HepG2 (cell line): Measurements from ENCODE around the gene SYMPK. TPM values are rescaled to one million over a fixed set of nuclear protein-coding genes. Genes with fewer than 3 reads are reported as not detected.

Experiments used
- ATAC-seq: fragments of 200-7000 bp; cut with Tn5 transposase; 3 replicates; pipeline ENCODE4 v1.9.1; 2020; ENCODE audit warnings: mild to moderate bottlenecking, moderate library complexity
- BruUV-seq: library from RNA; stranded (reverse); fragments of 400-500 nt; replicated peaks from 2 replicates; lab custom pipeline; 2021; lab: Mats Ljungman, UMichigan
- CTCF ChIA-PET: fragments of 300-600 bp; formaldehyde crosslinking; extraction: SDS; loops from one replicate; lab custom pipeline; 2021; ENCODE audit warnings: low total read pairs, inconsistent platforms, low intra/inter-chr PET ratio; lab: Yijun Ruan, JAX
- POLR2A ChIA-PET: fragments of 350-600 bp; sonication (Branson Sonifier 250); formaldehyde crosslinking; loops from one replicate; lab custom pipeline; 2020; ENCODE audit warnings: antibody characterized with exemption, inconsistent platforms; lab: Yijun Ruan, JAX
- DNase-seq: peaks from one replicate; pipeline ENCODE4 v3.0.0-alpha.2; 2015; ENCODE audit warnings: low spot score
- FAIRE-seq: peaks from 3 replicates; lab custom pipeline; 2011; peaks lifted over from hg19 to GRCh38; lab: Jason Lieb, UNC
- H2AFZ ChIP-seq: one replicate; pipeline ENCODE4 v1.6.1; 2011; ENCODE audit warnings: low read length, inconsistent platforms
- H3K27ac ChIP-seq: fragments of 300-600 bp; 3 replicates; pipeline ENCODE4 v1.8.0; 2011; ENCODE audit warnings: mixed run types, mild to moderate bottlenecking, mixed read lengths, low read length, inconsistent platforms; ENCODE audit not compliant: insufficient read depth; ENCODE audit errors: extremely low read length
- H3K27me3 ChIP-seq, 2 experiments: fragments of 200-600 bp in 1 of 2; 2 replicates in 1 of 2; 3 replicates in 1 of 2; pipeline versions ENCODE4 v1.6.0 to v1.8.0; 2011; ENCODE audit warnings: low read length in 2 of 2, mild to moderate bottlenecking in 2 of 2, moderate library complexity in 2 of 2, inconsistent platforms in 1 of 2; ENCODE audit not compliant: insufficient read depth in 2 of 2, control insufficient read depth in 1 of 2
- H3K36me3 ChIP-seq, 2 experiments: fragments of 200-600 bp in 1 of 2; replicated peaks in 1 of 2; 2 replicates in 1 of 2; 3 replicates in 1 of 2; pipeline versions ENCODE4 v1.5.1 to v1.8.0; 2011; ENCODE audit warnings: low read length in 2 of 2, inconsistent platforms in 1 of 2; ENCODE audit not compliant: insufficient read depth in 2 of 2, control insufficient read depth in 1 of 2
- H3K4me1 ChIP-seq: 2 replicates; pipeline ENCODE4 v1.5.1; 2012; ENCODE audit warnings: low read length, inconsistent platforms; ENCODE audit not compliant: insufficient read depth
- H3K4me2 ChIP-seq: 2 replicates; pipeline ENCODE4 v1.6.0; 2011; ENCODE audit warnings: low read depth, low read length, inconsistent platforms
- H3K4me3 ChIP-seq, 3 experiments: fragments of 200-600 bp in 1 of 3; sonication (generic), shearing (Covaris generic) in 1 of 3; replicated peaks in 1 of 3; 2 replicates each; pipeline ENCODE4 v1.5.1; 2011 to 2016; ENCODE audit warnings: low read length in 3 of 3, inconsistent platforms in 2 of 3, low read depth in 2 of 3, mild to moderate bottlenecking in 2 of 3, control low read depth in 1 of 3, mixed read lengths in 1 of 3; ENCODE audit not compliant: insufficient read depth in 1 of 3
- H3K79me2 ChIP-seq: one replicate; pipeline ENCODE4 v1.6.1; 2011; ENCODE audit warnings: low read length, inconsistent platforms; ENCODE audit not compliant: insufficient read depth
- H3K9ac ChIP-seq: 2 replicates; pipeline ENCODE4 v1.6.0; 2011; ENCODE audit warnings: mild to moderate bottlenecking, low read depth, low read length, inconsistent platforms; ENCODE audit not compliant: insufficient read depth
- H3K9me3 ChIP-seq: 2 replicates; pipeline ENCODE4 v1.5.1; 2012; ENCODE audit warnings: mild to moderate bottlenecking, low read length
- H4K20me1 ChIP-seq: 2 replicates; pipeline ENCODE4 v1.6.0; 2011; ENCODE audit warnings: inconsistent platforms, mild to moderate bottlenecking, low read length, moderate library complexity; ENCODE audit not compliant: insufficient read depth
- ATF7-NPFF ChIP-seq: sonication (generic); formaldehyde crosslinking; IDR thresholded peaks from 2 replicates; pipeline ENCODE4 v1.8.1; 2023; ENCODE audit warnings: mild to moderate bottlenecking, low read depth, missing genetic modification reagents, moderate library complexity
- BATF2 ChIP-seq: sonication (generic); formaldehyde crosslinking; IDR thresholded peaks from 2 replicates; pipeline ENCODE4 v1.8.0; 2022; ENCODE audit warnings: mild to moderate bottlenecking, missing genetic modification reagents, moderate library complexity
- HOXA9 ChIP-seq: sonication (generic); formaldehyde crosslinking; IDR thresholded peaks from 2 replicates; pipeline ENCODE4 v1.8.1; 2022; ENCODE audit warnings: missing genetic modification reagents, mild to moderate bottlenecking, moderate library complexity, borderline replicate concordance
- ISX ChIP-seq: sonication (generic); formaldehyde crosslinking; conservative IDR thresholded peaks from 2 replicates; pipeline ENCODE4 v1.5.0; 2020; ENCODE audit warnings: missing genetic modification reagents
- MAFK ChIP-seq, 2 experiments: IDR thresholded peaks in 1 of 2; conservative IDR thresholded peaks in 1 of 2; 2 replicates each; pipeline ENCODE4 v1.6.1; 2011; ENCODE audit warnings: improper control_type of control experiment in 2 of 2, low read length in 2 of 2
- NFE2L2 ChIP-seq: fragments of 150-350 bp; IDR thresholded peaks from 2 replicates; pipeline ENCODE4 v1.6.1; 2014; ENCODE audit warnings: low read length
- NFKBIZ ChIP-seq: IDR thresholded peaks from 2 replicates; pipeline ENCODE4 v1.6.1; 2018; ENCODE audit warnings: missing genetic modification reagents, missing compliant biosample characterization
- NRL ChIP-seq: sonication (generic); formaldehyde crosslinking; IDR thresholded peaks from 2 replicates; pipeline ENCODE4 v1.5.0; 2020; ENCODE audit warnings: missing genetic modification reagents, mild to moderate bottlenecking, moderate library complexity, borderline replicate concordance
- RNF2 ChIP-seq: fragments of 450-650 bp; conservative IDR thresholded peaks from 2 replicates; pipeline ENCODE4 v1.6.1; 2016; ENCODE audit warnings: low read depth
- THAP8 ChIP-seq: sonication (generic); formaldehyde crosslinking; IDR thresholded peaks from 2 replicates; pipeline ENCODE4 v1.5.1; 2020; ENCODE audit warnings: missing genetic modification reagents, mild to moderate bottlenecking, borderline replicate concordance
- ZNF550 ChIP-seq: sonication (generic); formaldehyde crosslinking; IDR thresholded peaks from 2 replicates; pipeline ENCODE4 v1.4.0; 2020; ENCODE audit warnings: mild to moderate bottlenecking, missing genetic modification reagents, borderline replicate concordance
- ZNF768 ChIP-seq: sonication (generic); formaldehyde crosslinking; IDR thresholded peaks from 2 replicates; pipeline ENCODE4 v1.4.0; 2020; ENCODE audit warnings: missing genetic modification reagents
- WGBS: methylation state at CpG from one replicate; pipeline ENCODE4 v1.1.6; 2017; ENCODE audit warnings: low lambda C conversion rate; 5-methylcytosine and 5-hydroxymethylcytosine counted together
- in situ Hi-C: cut with HindIII; loops from 2 replicates; pipeline ENCODE4 v1.10.0; 2017; ENCODE audit warnings: low pct_unique_long_range_greater_than_20kb; ENCODE audit not compliant: extremely low pct_ligation_motif_present
- intact Hi-C: fragments of 100-400 bp; cut with micrococcal nuclease; formaldehyde crosslinking; loops from one replicate; pipeline ENCODE4 v1.10.0; 2022; ENCODE audit not compliant: unreplicated experiment
- polyA plus RNA-seq, 8 experiments: library from polyadenylated mRNA; depleted of rRNA in 3 of 8; stranded (reverse) in 7 of 8; unstranded in 1 of 8; fragments of >200 nt; fragmentation: Illumina TruSeq in 4 of 8; extraction: Trizol in 4 of 8; gene quantifications; 2 replicates each; pipeline versions ENCODE4 v1.2.1 to v1.2.3, GENCODE V29; 2011 to 2016; ENCODE audit warnings: low read depth in 4 of 8, missing spikeins in 1 of 8, mixed read lengths in 1 of 8; ENCODE audit not compliant: insufficient read depth in 1 of 8
- total RNA-seq, 5 experiments: library from RNA; depleted of rRNA; stranded (reverse); fragments of >200 nt; fragmentation: Illumina TruSeq; extraction: Trizol; gene quantifications; 2 replicates each; pipeline ENCODE4 v1.2.3, GENCODE V29; 2016; ENCODE audit warnings: low read depth in 1 of 5

The SYMPK gene
- total and polyA plus RNA-seq, 2 of the 13 experiments (the other 11 are each of a cell fraction or from before 2014, with no cell fraction given): 21.9 to 55.7 TPM

- TF ChIP-seq HOXA9 (no peak), BATF2 (CRISPR knock-in tag) (no peak), NFKBIZ (CRISPR knock-in tag) (no peak), RNF2 (no peak), NRL (CRISPR knock-in tag) (no peak)
Measured at GRCh38 chr19:45785097-45785496, 77.8 kb downstream of the SYMPK start (continued).

- no peaks in the 10 kb centered on the region for H3K9me3 ChIP-seq
- no peak overlapping the region for H3K4me3 ChIP-seq
- TF ChIP-seq MAFK (conservative IDR thresholded peaks at IDR 0.05 in 1 of 2, IDR thresholded peaks at IDR 0.05 in 1 of 2; ENCODE audit: low read length in 2 of 2) (no peak), THAP8 (no peak), ZNF550 (CRISPR knock-in tag) (no peak), ISX (CRISPR knock-in tag) (no peak), ZNF768 (CRISPR knock-in tag) (no peak), ATF7-NPFF (CRISPR knock-in tag) (no peak), NFE2L2 (no peak)
- in situ Hi-C loops (no loop called here), intact Hi-C loops (no loop called here)
- H3K36me3 ChIP-seq: peaks cover 4 to 21% of the 10 kb centered on the region in 2 experiments
- no peak for ATAC-seq
- H3K4me1 ChIP-seq: peaks cover 29% of the 10 kb centered on the region
- 91% methylated on average over 4 of the region's 4 CpGs for WGBS
- no peaks in the 10 kb centered on the region for H3K79me2 ChIP-seq
- FAIRE-seq: no peak
- no peak overlapping the region for H2AFZ ChIP-seq
- H3K4me2 ChIP-seq: no peak overlapping the region
- ChIA-PET CTCF (no interaction called here), POLR2A (no interaction called here)
- no TSS peak for BruUV-seq
- H3K9ac ChIP-seq: no peak overlapping the region
- no peaks in the 10 kb centered on the region; a peak in 1 of 5 replicates for H3K27me3 ChIP-seq
- H4K20me1 ChIP-seq: peaks cover 4% of the 10 kb centered on the region; the same call in 1 of the 2 replicates
- no peak overlapping the region for H3K27ac ChIP-seq
- no peak for DNase-seq
Measured at GRCh38 chr19:45784096-45784495, 78.9 kb downstream of the SYMPK start.
